Measurements from ENCODE around the gene GPR35.

The GPR35 gene

DNA sequence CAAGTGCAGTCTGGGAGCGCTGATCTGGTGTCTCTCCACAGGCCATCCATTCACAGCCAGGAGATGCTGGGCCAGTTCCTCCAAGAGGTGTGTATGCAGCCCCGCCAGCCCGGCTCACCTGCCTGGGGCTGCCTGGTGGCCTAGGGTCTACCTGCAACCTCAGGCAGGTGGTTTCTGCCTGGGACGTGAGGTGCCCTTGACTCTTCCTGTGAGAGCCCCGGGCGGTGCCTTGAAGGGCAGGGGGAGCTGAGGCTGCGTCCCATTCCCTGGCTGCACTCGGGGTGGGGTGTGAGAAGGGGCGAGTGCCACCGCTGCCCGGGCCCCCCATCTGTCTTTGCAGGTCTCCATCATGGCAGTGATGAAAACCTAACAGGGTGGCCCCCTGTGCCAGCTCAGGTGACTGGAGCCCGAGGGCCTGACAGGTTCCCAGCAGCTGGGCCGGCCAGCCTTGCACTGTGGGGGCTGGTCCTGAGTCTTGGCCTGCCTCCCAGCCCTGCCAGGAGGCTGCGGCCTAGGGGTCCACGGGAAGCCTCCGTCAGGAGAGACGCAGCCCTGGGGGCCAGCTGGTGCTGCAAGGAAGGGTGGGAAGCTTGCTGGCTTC, 26.9 kb upstream of the GPR35 start:
- no peak for ATAC-seq
- TF ChIP-seq CREB5 (CRISPR knock-in tag; IDR thresholded peaks at IDR 0.05; ENCODE audit: low read depth): no peak
- no peak for TF ChIP-seq SNAI2 (CRISPR knock-in tag; IDR thresholded peaks at IDR 0.05)
- no peak for TF ChIP-seq GLIS3 (CRISPR knock-in tag; IDR thresholded peaks at IDR 0.05)
- no peak for TF ChIP-seq ZNF565 (CRISPR knock-in tag; conservative IDR thresholded peaks at IDR 0.05; ENCODE audit: low read depth)
- TF ChIP-seq ZFP30 (CRISPR knock-in tag; IDR thresholded peaks at IDR 0.05): no peak
- TF ChIP-seq ZFP3 (CRISPR knock-in tag; IDR thresholded peaks at IDR 0.05): no peak

DNA sequence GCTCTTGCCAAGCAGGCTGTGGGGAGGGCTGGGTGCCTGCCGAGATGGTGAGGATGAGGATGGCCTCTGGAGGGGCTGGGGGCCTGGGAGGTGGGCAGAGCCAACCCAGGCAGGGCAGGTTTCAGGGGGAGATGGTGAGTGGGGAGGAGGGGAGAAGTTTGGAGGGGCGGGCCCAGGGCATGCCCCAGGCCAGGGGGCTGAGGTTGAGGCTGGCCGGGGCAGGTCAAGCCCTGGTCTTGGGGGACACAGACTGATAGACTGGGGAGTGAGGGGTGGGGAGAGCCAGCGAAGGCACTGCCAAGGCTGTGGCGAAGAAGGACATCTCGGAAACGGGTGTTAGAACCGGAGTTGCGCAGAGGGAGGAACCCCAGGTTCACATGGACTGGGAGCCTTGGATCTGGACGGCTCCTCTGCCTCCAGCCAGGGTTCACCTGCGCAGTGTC, 26.1 kb upstream of the GPR35 start:
- TF ChIP-seq CSRNP3 (CRISPR knock-in tag; IDR thresholded peaks at IDR 0.05) (no peak), CSDC2 (CRISPR knock-in tag; IDR thresholded peaks at IDR 0.05) (no peak), ZC3H10 (CRISPR knock-in tag; IDR thresholded peaks at IDR 0.05) (no peak), ZNF8 (CRISPR knock-in tag; IDR thresholded peaks at IDR 0.05) (no peak), CREB5 (CRISPR knock-in tag; IDR thresholded peaks at IDR 0.05; ENCODE audit: low read depth) (no peak), ISL1 (CRISPR knock-in tag; IDR thresholded peaks at IDR 0.05) (no peak), RARB (CRISPR knock-in tag; IDR thresholded peaks at IDR 0.05) (no peak), ZFP30 (CRISPR knock-in tag; IDR thresholded peaks at IDR 0.05) (no peak), ZNF70 (CRISPR knock-in tag; IDR thresholded peaks at IDR 0.05) (no peak), TOX (CRISPR knock-in tag; IDR thresholded peaks at IDR 0.05; ENCODE audit: borderline replicate concordance) (no peak), PPARA (CRISPR knock-in tag; IDR thresholded peaks at IDR 0.05; ENCODE audit: borderline replicate concordance) (no peak), TCF4 (CRISPR knock-in tag; IDR thresholded peaks at IDR 0.05; ENCODE audit: borderline replicate concordance) (no peak), BACH2 (CRISPR knock-in tag; IDR thresholded peaks at IDR 0.05; ENCODE audit: borderline replicate concordance) (no peak), ZFP3 (CRISPR knock-in tag; IDR thresholded peaks at IDR 0.05) (no peak), OSR1 (CRISPR knock-in tag; IDR thresholded peaks at IDR 0.05) (no peak)
- TF ChIP-seq, protein P1, sequence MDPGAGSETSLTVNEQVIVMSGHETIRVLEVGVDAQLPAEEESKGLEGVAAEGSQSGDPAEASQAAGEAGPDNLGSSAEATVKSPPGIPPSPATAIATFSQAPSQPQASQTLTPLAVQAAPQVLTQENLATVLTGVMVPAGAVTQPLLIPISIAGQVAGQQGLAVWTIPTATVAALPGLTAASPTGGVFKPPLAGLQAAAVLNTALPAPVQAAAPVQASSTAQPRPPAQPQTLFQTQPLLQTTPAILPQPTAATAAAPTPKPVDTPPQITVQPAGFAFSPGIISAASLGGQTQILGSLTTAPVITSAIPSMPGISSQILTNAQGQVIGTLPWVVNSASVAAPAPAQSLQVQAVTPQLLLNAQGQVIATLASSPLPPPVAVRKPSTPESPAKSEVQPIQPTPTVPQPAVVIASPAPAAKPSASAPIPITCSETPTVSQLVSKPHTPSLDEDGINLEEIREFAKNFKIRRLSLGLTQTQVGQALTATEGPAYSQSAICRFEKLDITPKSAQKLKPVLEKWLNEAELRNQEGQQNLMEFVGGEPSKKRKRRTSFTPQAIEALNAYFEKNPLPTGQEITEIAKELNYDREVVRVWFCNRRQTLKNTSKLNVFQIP (CRISPR knock-in tag; IDR thresholded peaks at IDR 0.05; ENCODE audit: borderline replicate concordance, low read depth): no peak
- no peak for ATAC-seq

GRCh38 chr2:240600451-240600961, 24.8 kb upstream of the GPR35 start:
- TF ChIP-seq CREB5 (CRISPR knock-in tag; IDR thresholded peaks at IDR 0.05; ENCODE audit: low read depth) (no peak), ZNF70 (CRISPR knock-in tag; IDR thresholded peaks at IDR 0.05) (no peak), CSRNP3 (CRISPR knock-in tag; IDR thresholded peaks at IDR 0.05) (no peak), ZFP30 (CRISPR knock-in tag; IDR thresholded peaks at IDR 0.05) (no peak), RARB (CRISPR knock-in tag; IDR thresholded peaks at IDR 0.05) (no peak)
- ATAC-seq: no peak
